OCI-LY3 (cell line): Measurements from ENCODE around the gene IFT80.
"Not testable (repeated sequence)": the region's sequence is repeated elsewhere in the genome, so short reads cannot be mapped to it uniquely, and the experiment has no call there.

Source experiments
- CTCF ChIP-seq: fragments of 200-600, 300-600 bp; sonication (generic); IDR thresholded peaks from 2 replicates; pipeline ENCODE4 v1.5.1; 2014; ENCODE audit warnings: antibody characterized with exemption, low read length, low read depth
- EZH2phosphoT487 ChIP-seq: fragments of 200-600 bp; shearing (Covaris generic); IDR thresholded peaks from 2 replicates; pipeline ENCODE4 v1.6.1; 2018; ENCODE audit warnings: antibody characterized with exemption, mixed run types, low read depth

GRCh38 chr3:160326286-160326685 lies 72.7 kb downstream of the IFT80 start:
- not testable (repeated sequence) for TF ChIP-seq CTCF, EZH2phosphoT487
